ENCODE results near the gene TES.

DNA sequence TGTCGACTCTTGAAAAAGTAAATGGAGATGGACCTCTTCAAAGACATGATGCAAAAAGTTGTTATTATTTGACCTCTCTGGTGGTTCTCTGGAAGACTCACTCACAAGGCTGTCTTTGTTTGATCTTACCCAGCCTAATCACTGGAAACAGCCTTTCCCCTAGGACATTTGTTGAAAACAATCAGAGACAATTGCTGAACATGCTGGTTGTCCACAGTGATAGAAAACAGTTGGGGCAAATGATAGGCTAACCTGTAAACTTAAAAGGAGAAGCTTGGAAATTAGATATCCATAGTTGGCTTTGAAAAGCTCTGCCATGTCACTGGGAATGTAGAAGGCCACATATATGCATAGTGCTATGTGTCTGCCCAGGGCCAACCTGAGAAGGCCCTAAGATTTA lies 22.9 kb upstream of the TES start:
- TF ChIP-seq, protein P1, sequence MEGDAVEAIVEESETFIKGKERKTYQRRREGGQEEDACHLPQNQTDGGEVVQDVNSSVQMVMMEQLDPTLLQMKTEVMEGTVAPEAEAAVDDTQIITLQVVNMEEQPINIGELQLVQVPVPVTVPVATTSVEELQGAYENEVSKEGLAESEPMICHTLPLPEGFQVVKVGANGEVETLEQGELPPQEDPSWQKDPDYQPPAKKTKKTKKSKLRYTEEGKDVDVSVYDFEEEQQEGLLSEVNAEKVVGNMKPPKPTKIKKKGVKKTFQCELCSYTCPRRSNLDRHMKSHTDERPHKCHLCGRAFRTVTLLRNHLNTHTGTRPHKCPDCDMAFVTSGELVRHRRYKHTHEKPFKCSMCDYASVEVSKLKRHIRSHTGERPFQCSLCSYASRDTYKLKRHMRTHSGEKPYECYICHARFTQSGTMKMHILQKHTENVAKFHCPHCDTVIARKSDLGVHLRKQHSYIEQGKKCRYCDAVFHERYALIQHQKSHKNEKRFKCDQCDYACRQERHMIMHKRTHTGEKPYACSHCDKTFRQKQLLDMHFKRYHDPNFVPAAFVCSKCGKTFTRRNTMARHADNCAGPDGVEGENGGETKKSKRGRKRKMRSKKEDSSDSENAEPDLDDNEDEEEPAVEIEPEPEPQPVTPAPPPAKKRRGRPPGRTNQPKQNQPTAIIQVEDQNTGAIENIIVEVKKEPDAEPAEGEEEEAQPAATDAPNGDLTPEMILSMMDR (IDR thresholded peaks at IDR 0.05) = no peak
- TF ChIP-seq POLR2A (IDR thresholded peaks at IDR 0.05) = no peak

Data from gastroesophageal sphincter (tissue), 3 donors.